H9 (cell line): ENCODE measurements around the gene FLNA. TPM values are rescaled to one million over a fixed set of nuclear protein-coding genes. Genes with fewer than 3 reads are reported as not detected.

ENCODE experiments used
- DNase-seq: peaks from one replicate; pipeline ENCODE4 v3.0.0-alpha.2; 2017
- H2AFZ ChIP-seq: one replicate; pipeline ENCODE4 v1.6.1; 2013; ENCODE audit warnings: mild to moderate bottlenecking, low read length, control low read depth, moderate library complexity
- H2AK5ac ChIP-seq: 2 replicates; pipeline ENCODE4 v1.6.1; 2013; ENCODE audit warnings: low read length, control low read depth, mixed read lengths; ENCODE audit not compliant: insufficient read length
- H2BK120ac ChIP-seq: one replicate; pipeline ENCODE4 v1.6.1; 2013; ENCODE audit warnings: low read depth, mild to moderate bottlenecking, low read length, control low read depth, inconsistent platforms; ENCODE audit not compliant: poor library complexity, severe bottlenecking
- H2BK12ac ChIP-seq: 2 replicates; pipeline ENCODE4 v1.6.1; 2013; ENCODE audit warnings: low read length, control low read depth, mixed read lengths, low read depth; ENCODE audit not compliant: insufficient read length
- H2BK15ac ChIP-seq: 2 replicates; pipeline ENCODE4 v1.6.1; 2013; ENCODE audit warnings: low read depth, low read length, control low read depth
- H2BK20ac ChIP-seq: one replicate; pipeline ENCODE4 v1.6.1; 2013; ENCODE audit warnings: low read depth, mild to moderate bottlenecking, low read length, control low read depth, inconsistent platforms; ENCODE audit not compliant: poor library complexity, severe bottlenecking
- H2BK5ac ChIP-seq: 2 replicates; pipeline ENCODE4 v1.6.1; 2013; ENCODE audit warnings: low read length, control low read depth, mixed read lengths; ENCODE audit not compliant: insufficient read length
- H3K14ac ChIP-seq: 2 replicates; pipeline ENCODE4 v1.6.1; 2013; ENCODE audit warnings: low read length, control low read depth; ENCODE audit not compliant: insufficient read depth
- H3K18ac ChIP-seq: 2 replicates; pipeline ENCODE4 v1.6.1; 2013; ENCODE audit warnings: low read depth, mild to moderate bottlenecking, mixed read lengths, low read length, control low read depth; ENCODE audit not compliant: insufficient read length
- H3K23ac ChIP-seq: 2 replicates; pipeline ENCODE4 v1.6.1; 2013; ENCODE audit warnings: low read length, control low read depth, mixed read lengths, low read depth; ENCODE audit not compliant: insufficient read length
- H3K23me2 ChIP-seq: 2 replicates; pipeline ENCODE4 v1.6.1; 2013; ENCODE audit warnings: low read depth, mild to moderate bottlenecking, mixed read lengths, low read length, control low read depth; ENCODE audit not compliant: insufficient read length, poor library complexity, severe bottlenecking
- H3K27ac ChIP-seq: 2 replicates; pipeline ENCODE4 v1.5.1; 2013; ENCODE audit warnings: low read length, control low read depth, mixed read lengths, low read depth; ENCODE audit not compliant: insufficient read length
- H3K27me3 ChIP-seq: 2 replicates; pipeline ENCODE4 v1.6.1; 2013; ENCODE audit warnings: low read length, control low read depth, inconsistent platforms; ENCODE audit not compliant: insufficient read depth
- H3K4ac ChIP-seq: 2 replicates; pipeline ENCODE4 v1.6.1; 2013; ENCODE audit warnings: low read depth, mild to moderate bottlenecking, control low read depth, inconsistent platforms, low read length, moderate library complexity
- H3K4me1 ChIP-seq: 2 replicates; pipeline ENCODE4 v1.6.1; 2013; ENCODE audit warnings: low read length, control low read depth, inconsistent platforms; ENCODE audit not compliant: insufficient read depth
- H3K4me2 ChIP-seq: 2 replicates; pipeline ENCODE4 v1.6.1; 2013; ENCODE audit warnings: low read length, control low read depth, mixed read lengths; ENCODE audit not compliant: insufficient read length, insufficient read depth
- H3K56ac ChIP-seq: 2 replicates; pipeline ENCODE4 v1.6.1; 2013; ENCODE audit warnings: low read depth, mild to moderate bottlenecking, mixed read lengths, low read length, control low read depth; ENCODE audit not compliant: insufficient read length
- H3K79me1 ChIP-seq: 2 replicates; pipeline ENCODE4 v1.6.1; 2013; ENCODE audit warnings: low read depth, mild to moderate bottlenecking, moderate library complexity, low read length, control low read depth, inconsistent platforms; ENCODE audit not compliant: insufficient read depth, poor library complexity, severe bottlenecking
- H3K79me2 ChIP-seq: 2 replicates; pipeline ENCODE4 v1.6.1; 2013; ENCODE audit warnings: low read length, control low read depth, inconsistent platforms; ENCODE audit not compliant: insufficient read depth
- H3K9ac ChIP-seq: 2 replicates; pipeline ENCODE4 v1.6.1; 2013; ENCODE audit warnings: low read length, control low read depth, mixed read lengths; ENCODE audit not compliant: insufficient read length; ENCODE audit errors: extremely low read depth
- H3K9me3 ChIP-seq: one replicate; pipeline ENCODE4 v1.6.1; 2013; ENCODE audit warnings: low read depth, low read length, inconsistent platforms; ENCODE audit not compliant: control insufficient read depth
- H3T11ph ChIP-seq: one replicate; pipeline ENCODE4 v1.6.1; 2013; ENCODE audit warnings: mild to moderate bottlenecking, low read length, control low read depth, inconsistent platforms
- H4K20me1 ChIP-seq: one replicate; pipeline ENCODE4 v1.6.1; 2013; ENCODE audit not compliant: control insufficient read depth, insufficient read length, insufficient read depth
- H4K5ac ChIP-seq: 2 replicates; pipeline ENCODE4 v1.6.1; 2013; ENCODE audit warnings: low read depth, mild to moderate bottlenecking, mixed read lengths, low read length, control low read depth; ENCODE audit not compliant: insufficient read length
- H4K8ac ChIP-seq: replicated peaks from 2 replicates; pipeline ENCODE4 v1.6.1; 2013; ENCODE audit warnings: low read length, control low read depth, mixed read lengths, low read depth; ENCODE audit not compliant: insufficient read length
- H4K91ac ChIP-seq: 2 replicates; pipeline ENCODE4 v1.6.1; 2013; ENCODE audit warnings: low read depth, mild to moderate bottlenecking, moderate library complexity, mixed read lengths, low read length, control low read depth; ENCODE audit not compliant: insufficient read length
- H3K27ac Mint-ChIP-seq, 3 experiments: 2 replicates in 2 of 3; 3 replicates in 1 of 3; pipeline ENCODE4 v1.8.0; 2020 to 2021; ENCODE audit warnings: mixed read lengths in 3 of 3, mild to moderate bottlenecking in 1 of 3, moderate library complexity in 1 of 3
- H3K27me3 Mint-ChIP-seq: 2 replicates; pipeline ENCODE4 v1.8.0; 2021; ENCODE audit warnings: low read depth, mild to moderate bottlenecking, moderate library complexity, mixed read lengths
- H3K36me3 Mint-ChIP-seq, 3 experiments: 2 replicates in 2 of 3; 3 replicates in 1 of 3; pipeline ENCODE4 v1.8.0; 2020 to 2021; ENCODE audit warnings: low read depth in 3 of 3, mixed read lengths in 3 of 3; ENCODE audit not compliant: insufficient read depth in 1 of 3
- H3K4me1 Mint-ChIP-seq, 2 experiments: 2 replicates each; pipeline ENCODE4 v1.8.0; 2020; ENCODE audit warnings: mixed read lengths in 2 of 2
- H3K4me3 Mint-ChIP-seq, 2 experiments: 2 replicates in 1 of 2; 3 replicates in 1 of 2; pipeline ENCODE4 v1.8.0; 2020 to 2021; ENCODE audit warnings: mild to moderate bottlenecking in 2 of 2, mixed read lengths in 2 of 2, moderate library complexity in 1 of 2
- H3K9me3 Mint-ChIP-seq, 2 experiments: 2 replicates in 1 of 2; 3 replicates in 1 of 2; pipeline ENCODE4 v1.8.0; 2020; ENCODE audit warnings: mild to moderate bottlenecking in 2 of 2, mixed read lengths in 2 of 2, moderate library complexity in 1 of 2
- WGBS: extraction: QIAGEN DNeasy Blood & Tissue Kit; methylation state at CpG from one replicate; pipeline ENCODE4 v1.1.7; 2013; ENCODE audit warnings: missing lambda C conversion rate, low lambda C conversion rate, mixed read lengths; ENCODE audit not compliant: insufficient read length; ENCODE audit errors: extremely low coverage; 5-methylcytosine and 5-hydroxymethylcytosine counted together
- total RNA-seq: library from RNA; stranded (reverse); gene quantifications from 2 replicates; pipeline ENCODE4 v1.2.1, GENCODE V29; 2021
- TF ChIP-seq, protein P1 (sequence below): fragments of 200-600 bp; sonication (generic); conservative IDR thresholded peaks from 3 replicates; pipeline ENCODE4 v1.8.0; 2021; ENCODE audit warnings: antibody characterized with exemption, mild to moderate bottlenecking

Gene FLNA
- total RNA-seq, 1 experiment from 2014 or later, result 957 TPM

GRCh38 chrX:154350429-154351182, 23.8 kb downstream of the FLNA start:
- Histone ChIP-seq H3K23ac (no peak overlapping the region), H3T11ph (no peak overlapping the region), H4K8ac (no peak overlapping the region), H2BK15ac (no peak overlapping the region), H3K14ac (no peak overlapping the region), H3K4ac (no peak overlapping the region), H3K9ac (no peak overlapping the region), H4K91ac (no peak overlapping the region), H3K9me3 (peaks cover 26% of the 10 kb centered on the region), H4K5ac (no peak overlapping the region), H3K4me2 (no peak overlapping the region), H3K27me3 (no peaks in the 10 kb centered on the region), H3K4me1 (no peaks in the 10 kb centered on the region), H3K79me2 (no peaks in the 10 kb centered on the region), H2BK20ac (no peak overlapping the region), H4K20me1 (peaks cover 4% of the 10 kb centered on the region), H2AK5ac (no peak overlapping the region), H2BK12ac (no peak overlapping the region), H3K79me1 (no peaks in the 10 kb centered on the region), H3K27ac (no peak overlapping the region), H3K56ac (no peak overlapping the region), H3K23me2 (no peaks in the 10 kb centered on the region), H2BK120ac (no peak overlapping the region), H2BK5ac (no peak overlapping the region), H2AFZ (no peak overlapping the region), H3K18ac (no peak overlapping the region)
- Mint-ChIP-seq H3K9me3 (peaks cover 42 to 51% of the 10 kb centered on the region in 2 experiments), H3K4me1 (peaks cover 0 to 5% of the 10 kb centered on the region in 2 experiments; a peak in 2 of 4 replicates), H3K27me3 (peaks cover 4% of the 10 kb centered on the region), H3K4me3 (no peak overlapping the region), H3K36me3 (peaks cover 25 to 69% (median 54%) of the 10 kb centered on the region in 3 experiments), H3K27ac (no peak overlapping the region)
- DNase-seq, result no peak
- TF ChIP-seq, protein P1, sequence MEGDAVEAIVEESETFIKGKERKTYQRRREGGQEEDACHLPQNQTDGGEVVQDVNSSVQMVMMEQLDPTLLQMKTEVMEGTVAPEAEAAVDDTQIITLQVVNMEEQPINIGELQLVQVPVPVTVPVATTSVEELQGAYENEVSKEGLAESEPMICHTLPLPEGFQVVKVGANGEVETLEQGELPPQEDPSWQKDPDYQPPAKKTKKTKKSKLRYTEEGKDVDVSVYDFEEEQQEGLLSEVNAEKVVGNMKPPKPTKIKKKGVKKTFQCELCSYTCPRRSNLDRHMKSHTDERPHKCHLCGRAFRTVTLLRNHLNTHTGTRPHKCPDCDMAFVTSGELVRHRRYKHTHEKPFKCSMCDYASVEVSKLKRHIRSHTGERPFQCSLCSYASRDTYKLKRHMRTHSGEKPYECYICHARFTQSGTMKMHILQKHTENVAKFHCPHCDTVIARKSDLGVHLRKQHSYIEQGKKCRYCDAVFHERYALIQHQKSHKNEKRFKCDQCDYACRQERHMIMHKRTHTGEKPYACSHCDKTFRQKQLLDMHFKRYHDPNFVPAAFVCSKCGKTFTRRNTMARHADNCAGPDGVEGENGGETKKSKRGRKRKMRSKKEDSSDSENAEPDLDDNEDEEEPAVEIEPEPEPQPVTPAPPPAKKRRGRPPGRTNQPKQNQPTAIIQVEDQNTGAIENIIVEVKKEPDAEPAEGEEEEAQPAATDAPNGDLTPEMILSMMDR, result no peak
- WGBS, result no CpG with 5 or more reads among the region's 19 CpGs
